Endodermal cell (in vitro differentiated cells): ENCODE data around the gene METTL16. TPM values are rescaled to one million over a fixed set of nuclear protein-coding genes. Genes with fewer than 3 reads are reported as not detected.
A peak's percentile ranks its signal among the peaks of the same experiment; 100 is the strongest.

Experiments used
- DNase-seq: peaks from one replicate; pipeline ENCODE4 v3.0.0-alpha.2; 2017
- H3K27ac ChIP-seq: 2 replicates; pipeline ENCODE4 v1.5.1; 2013; ENCODE audit warnings: mild to moderate bottlenecking, low read depth, low read length, moderate library complexity
- H3K27me3 ChIP-seq: 2 replicates; pipeline ENCODE4 v1.6.1; 2013; ENCODE audit warnings: mild to moderate bottlenecking, low read length, moderate library complexity; ENCODE audit not compliant: insufficient read depth, control insufficient read depth, poor library complexity, severe bottlenecking
- H3K36me3 ChIP-seq: 2 replicates; pipeline ENCODE4 v1.7.0; 2013; ENCODE audit warnings: mild to moderate bottlenecking, low read length, moderate library complexity; ENCODE audit not compliant: control insufficient read depth, insufficient read depth
- H3K4me1 ChIP-seq: one replicate; pipeline ENCODE4 v1.7.0; 2013; ENCODE audit warnings: low read length; ENCODE audit not compliant: control insufficient read depth, insufficient read depth
- H3K4me3 ChIP-seq: 2 replicates; pipeline ENCODE4 v1.5.1; 2013; ENCODE audit warnings: mild to moderate bottlenecking, low read length, moderate library complexity
- H3K9ac ChIP-seq: 2 replicates; pipeline ENCODE4 v1.6.1; 2013; ENCODE audit warnings: mild to moderate bottlenecking, low read length, moderate library complexity; ENCODE audit not compliant: poor library complexity, severe bottlenecking; ENCODE audit errors: extremely low read depth
- H3K9me3 ChIP-seq: 2 replicates; pipeline ENCODE4 v1.6.1; 2013; ENCODE audit warnings: mild to moderate bottlenecking, low read length, moderate library complexity; ENCODE audit not compliant: control insufficient read depth
- H3K27ac Mint-ChIP-seq: 2 replicates; pipeline ENCODE4 v1.8.0; 2020; ENCODE audit warnings: mixed read lengths
- H3K27me3 Mint-ChIP-seq: 2 replicates; pipeline ENCODE4 v1.8.0; 2021; ENCODE audit warnings: mild to moderate bottlenecking, mixed read lengths; ENCODE audit not compliant: insufficient read depth
- H3K36me3 Mint-ChIP-seq: 2 replicates; pipeline ENCODE4 v1.8.0; 2020; ENCODE audit warnings: low read depth, mixed read lengths
- H3K4me1 Mint-ChIP-seq: 2 replicates; pipeline ENCODE4 v1.8.0; 2020; ENCODE audit warnings: mixed read lengths
- H3K4me3 Mint-ChIP-seq: 2 replicates; pipeline ENCODE4 v1.8.0; 2020; ENCODE audit warnings: mild to moderate bottlenecking, moderate library complexity, mixed read lengths
- H3K9me3 Mint-ChIP-seq: 2 replicates; pipeline ENCODE4 v1.8.0; 2020; ENCODE audit warnings: mild to moderate bottlenecking, mixed read lengths
- WGBS, 2 experiments: methylation state at CpG; one replicate each; pipeline versions ENCODE4 v1.1.5 to v1.1.7; 2013; ENCODE audit warnings: missing lambda C conversion rate in 2 of 2, mixed read lengths in 1 of 2; ENCODE audit not compliant: insufficient coverage in 1 of 2, insufficient read length in 1 of 2; 5-methylcytosine and 5-hydroxymethylcytosine counted together
- total RNA-seq, 2 donors: library from RNA; stranded (reverse); fragmentation: NEBNext Ultra II Directional in 1 of 2; extraction: Animal tissue kit (Norgen Biotek cat#: 25700) in 1 of 2; gene quantifications; 2 replicates in 1 of 2; 3 replicates in 1 of 2; pipeline ENCODE4 v1.2.1, GENCODE V29; 2021
- TF ChIP-seq, protein P1 (sequence below): fragments of 200-600 bp; sonication (generic); conservative IDR thresholded peaks from 2 replicates; pipeline ENCODE4 v1.5.0; 2021; ENCODE audit warnings: antibody characterized with exemption, mild to moderate bottlenecking

METTL16 gene
- total RNA-seq, 2 donors from 2014 or later = 51.5 to 59.6 TPM

DNA sequence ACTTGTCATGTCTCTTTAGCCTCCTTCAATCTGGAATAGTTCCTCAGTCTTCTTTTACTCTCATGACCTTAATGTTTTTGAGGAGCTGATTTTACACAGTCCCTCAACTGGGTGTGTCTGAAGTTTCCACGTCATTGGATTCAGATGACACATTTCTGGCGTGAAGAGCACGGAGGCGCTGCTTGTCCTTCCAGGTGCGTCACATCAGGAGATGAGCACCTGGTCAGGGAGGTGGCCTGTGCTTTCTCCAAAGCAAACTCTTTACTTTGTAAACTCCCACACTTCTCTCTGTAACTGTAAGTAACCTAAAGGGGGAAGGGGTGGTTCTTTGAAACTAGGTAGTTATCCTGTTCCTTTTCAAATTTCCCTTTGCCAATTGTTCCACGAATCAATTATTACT lies 58.4 kb downstream of the METTL16 start:
- WGBS, 2 experiments = 95 to 97% methylated on average over 6 of the region's 6 CpGs
- Mint-ChIP-seq H3K9me3 (peaks cover 7% of the 10 kb centered on the region), H3K4me1 (peaks cover 8% of the 10 kb centered on the region), H3K27ac (no peak overlapping the region), H3K27me3 (no peaks in the 10 kb centered on the region), H3K4me3 (no peak overlapping the region), H3K36me3 (peaks cover 32% of the 10 kb centered on the region)
- H3K27ac ChIP-seq = no peak overlapping the region
- H3K36me3 ChIP-seq = peaks cover 40% of the 10 kb centered on the region
- H3K9ac ChIP-seq = no peak overlapping the region
- DNase-seq = peak; percentile 25
- H3K9me3 ChIP-seq = peaks cover 16% of the 10 kb centered on the region
- TF ChIP-seq, protein P1, sequence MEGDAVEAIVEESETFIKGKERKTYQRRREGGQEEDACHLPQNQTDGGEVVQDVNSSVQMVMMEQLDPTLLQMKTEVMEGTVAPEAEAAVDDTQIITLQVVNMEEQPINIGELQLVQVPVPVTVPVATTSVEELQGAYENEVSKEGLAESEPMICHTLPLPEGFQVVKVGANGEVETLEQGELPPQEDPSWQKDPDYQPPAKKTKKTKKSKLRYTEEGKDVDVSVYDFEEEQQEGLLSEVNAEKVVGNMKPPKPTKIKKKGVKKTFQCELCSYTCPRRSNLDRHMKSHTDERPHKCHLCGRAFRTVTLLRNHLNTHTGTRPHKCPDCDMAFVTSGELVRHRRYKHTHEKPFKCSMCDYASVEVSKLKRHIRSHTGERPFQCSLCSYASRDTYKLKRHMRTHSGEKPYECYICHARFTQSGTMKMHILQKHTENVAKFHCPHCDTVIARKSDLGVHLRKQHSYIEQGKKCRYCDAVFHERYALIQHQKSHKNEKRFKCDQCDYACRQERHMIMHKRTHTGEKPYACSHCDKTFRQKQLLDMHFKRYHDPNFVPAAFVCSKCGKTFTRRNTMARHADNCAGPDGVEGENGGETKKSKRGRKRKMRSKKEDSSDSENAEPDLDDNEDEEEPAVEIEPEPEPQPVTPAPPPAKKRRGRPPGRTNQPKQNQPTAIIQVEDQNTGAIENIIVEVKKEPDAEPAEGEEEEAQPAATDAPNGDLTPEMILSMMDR = no peak
- H3K27me3 ChIP-seq = no peaks in the 10 kb centered on the region
- no peaks in the 10 kb centered on the region for H3K4me1 ChIP-seq
- no peak overlapping the region for H3K4me3 ChIP-seq

DNA sequence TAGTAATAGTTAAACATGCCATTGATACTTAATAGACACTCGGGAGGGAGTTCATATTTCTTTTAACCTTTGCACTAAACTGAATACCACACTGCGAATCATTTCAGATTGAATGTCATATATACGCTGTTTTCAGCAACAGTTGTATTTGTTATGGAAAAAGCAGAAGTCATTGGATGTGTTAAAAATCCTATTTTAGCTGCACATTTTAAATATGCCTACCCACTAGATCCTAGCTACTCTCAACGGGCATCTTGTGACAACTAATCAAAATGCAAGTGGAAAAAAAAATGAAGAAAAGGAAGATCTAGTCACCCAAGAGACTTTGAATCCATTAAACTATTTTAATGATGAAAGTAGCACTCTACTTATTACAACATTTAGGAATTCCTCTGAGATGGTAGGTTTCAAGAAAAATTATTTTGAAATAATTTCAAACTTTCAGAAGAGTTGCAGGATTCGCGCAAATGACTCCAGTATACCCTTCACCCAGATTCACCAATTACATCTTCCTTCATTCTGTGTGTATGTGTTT lies 59.4 kb downstream of the METTL16 start:
- Mint-ChIP-seq H3K27ac (no peak overlapping the region), H3K36me3 (peaks cover 26% of the 10 kb centered on the region), H3K27me3 (no peaks in the 10 kb centered on the region), H3K9me3 (peaks cover 7% of the 10 kb centered on the region), H3K4me1 (peaks cover 8% of the 10 kb centered on the region), H3K4me3 (no peak overlapping the region)
- TF ChIP-seq, protein P1 = no peak
- H3K4me3 ChIP-seq = no peak overlapping the region
- WGBS, 2 experiments = 98 to 100% methylated on average over 1 to 4 of the region's 6 CpGs
- DNase-seq = no peak
- no peak overlapping the region for H3K9ac ChIP-seq
- no peaks in the 10 kb centered on the region for H3K27me3 ChIP-seq
- H3K4me1 ChIP-seq = no peaks in the 10 kb centered on the region
- no peak overlapping the region for H3K27ac ChIP-seq
- H3K36me3 ChIP-seq = peaks cover 33% of the 10 kb centered on the region
- peaks cover 16% of the 10 kb centered on the region for H3K9me3 ChIP-seq

DNA sequence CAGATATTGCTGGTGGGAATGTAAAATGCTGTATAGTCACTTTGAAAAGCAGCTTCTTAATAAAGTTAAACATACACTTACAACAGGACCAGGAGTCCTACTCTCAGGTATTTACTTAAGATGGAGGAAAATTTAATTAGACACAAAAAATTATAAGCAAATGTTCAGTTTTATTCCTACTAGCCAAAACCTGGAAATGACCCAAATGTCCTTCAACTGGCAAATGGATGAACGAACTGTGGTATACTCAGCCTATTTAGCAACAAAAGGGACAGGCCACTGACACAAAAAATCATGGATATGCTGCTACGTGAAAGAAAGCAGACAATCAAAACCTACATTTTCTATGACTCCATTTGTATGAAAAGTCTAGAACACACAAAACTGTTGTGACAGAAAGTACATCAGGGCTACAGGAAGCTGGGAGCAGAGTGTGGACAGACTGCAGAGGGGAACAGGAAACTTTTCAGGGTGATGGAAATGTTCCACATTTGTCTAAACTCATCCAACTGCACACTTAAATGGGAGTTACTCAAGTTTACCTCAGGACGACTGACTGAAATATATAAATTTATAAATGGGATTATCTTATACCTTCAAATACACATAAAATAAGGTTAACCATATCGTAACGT lies 61.6 kb downstream of the METTL16 start:
- Mint-ChIP-seq H3K36me3 (peaks cover 30% of the 10 kb centered on the region), H3K4me1 (peaks cover 8% of the 10 kb centered on the region), H3K27me3 (no peaks in the 10 kb centered on the region), H3K4me3 (no peak overlapping the region), H3K9me3 (peaks cover 19% of the 10 kb centered on the region), H3K27ac (peak overlapping the region; percentile 10)
- peaks cover 31% of the 10 kb centered on the region for H3K36me3 ChIP-seq
- H3K4me3 ChIP-seq = no peak overlapping the region
- no peak overlapping the region for H3K9ac ChIP-seq
- WGBS, 2 experiments = 91 to 92% methylated on average over 3 to 4 of the region's 5 CpGs
- no peak overlapping the region for H3K27ac ChIP-seq
- DNase-seq = no peak
- no peaks in the 10 kb centered on the region for H3K4me1 ChIP-seq
- TF ChIP-seq, protein P1 = no peak
- H3K27me3 ChIP-seq = no peaks in the 10 kb centered on the region
- peaks cover 23% of the 10 kb centered on the region for H3K9me3 ChIP-seq
